Hematopoietic multipotent progenitor cell treated with erythropoietin and hydrocortisone succinate and interleukin-3 and kit ligand, for 8 days (in vitro differentiated cells): ENCODE results near the gene CSNK1A1.
"Not testable (repeated sequence)": the region's sequence is repeated elsewhere in the genome, so short reads cannot be mapped to it uniquely, and the experiment has no call there.

ENCODE experiments used
- DNase-seq: peaks from one replicate; pipeline ENCODE4 v3.0.0-alpha.2; 2015

Gene CSNK1A1

GRCh38 chr5:149572170-149572569 is 20.9 kb upstream of the CSNK1A1 start:
- DNase-seq, result no peak

GRCh38 chr5:149567226-149567625 is 16.0 kb upstream of the CSNK1A1 start:
- no peak for DNase-seq

GRCh38 chr5:149564542-149565140 is 13.4 kb upstream of the CSNK1A1 start:
- DNase-seq, result peak; percentile 85

GRCh38 chr5:149563466-149563865 is 12.2 kb upstream of the CSNK1A1 start:
- no peak for DNase-seq

GRCh38 chr5:149561848-149562247 is 10.6 kb upstream of the CSNK1A1 start:
- peak; percentile 45 for DNase-seq

- no peak for DNase-seq
These were observed 8.5 kb upstream of the CSNK1A1 start for GRCh38 chr5:149559706-149560105.

GRCh38 chr5:149552553-149553160 is 1.4 kb upstream of the CSNK1A1 start:
- DNase-seq, result no peak

- no peak for DNase-seq
These were observed 827 bp upstream of the CSNK1A1 start for GRCh38 chr5:149552038-149552494.

- DNase-seq, result peak; percentile 35
These were observed 529 bp downstream of the CSNK1A1 start for GRCh38 chr5:149550594-149551226.

GRCh38 chr5:149550268-149550583 is 1.0 kb downstream of the CSNK1A1 start:
- no peak for DNase-seq

GRCh38 chr5:149549461-149550267 is 1.6 kb downstream of the CSNK1A1 start:
- DNase-seq, result peak; percentile 60

GRCh38 chr5:149546974-149547373 is 4.3 kb downstream of the CSNK1A1 start:
- no peak for DNase-seq

GRCh38 chr5:149545327-149545726 is 5.9 kb downstream of the CSNK1A1 start:
- DNase-seq, result no peak

GRCh38 chr5:149544028-149544420 is 7.2 kb downstream of the CSNK1A1 start:
- DNase-seq, result no peak

- DNase-seq, result peak; percentile 72
These were observed 7.7 kb downstream of the CSNK1A1 start for GRCh38 chr5:149543361-149544027.

- DNase-seq, result no peak
These were observed 9.3 kb downstream of the CSNK1A1 start for GRCh38 chr5:149541893-149542292.

- DNase-seq, result no peak
These were observed 11.2 kb downstream of the CSNK1A1 start for GRCh38 chr5:149540089-149540488.

- DNase-seq, result no peak
These were observed 13.8 kb downstream of the CSNK1A1 start for GRCh38 chr5:149537374-149537975.

GRCh38 chr5:149535787-149536186 is 15.5 kb downstream of the CSNK1A1 start:
- DNase-seq, result not testable (repeated sequence)

- no peak for DNase-seq
These were observed 18.8 kb downstream of the CSNK1A1 start for GRCh38 chr5:149532413-149532812.

- no peak for DNase-seq
These were observed 21.8 kb downstream of the CSNK1A1 start for GRCh38 chr5:149529463-149529862.

- no peak for DNase-seq
These were observed 22.8 kb downstream of the CSNK1A1 start for GRCh38 chr5:149528281-149529060.
